Prostate gland (tissue), 2 donors: ENCODE results near the gene MSH2. TPM values are rescaled to one million over a fixed set of nuclear protein-coding genes. Genes with fewer than 3 reads are reported as not detected.

Source experiments
- DNase-seq: peaks from one replicate; pipeline ENCODE4 v3.0.0-alpha.2; 2019; ENCODE audit warnings: low spot score
- H3K27ac ChIP-seq, 2 donors: fragments of 200-600 bp; sonication (generic); 2 replicates each; pipeline ENCODE4 v1.5.1; 2017 to 2019
- H3K27me3 ChIP-seq: fragments of 200-600 bp; sonication (generic); replicated peaks from 2 replicates; pipeline ENCODE4 v1.5.1; 2019; ENCODE audit not compliant: insufficient read depth
- H3K36me3 ChIP-seq, 2 donors: fragments of 200-600 bp; sonication (generic); 1 replicate in 1 of 2; 2 replicates in 1 of 2; pipeline versions ENCODE4 v1.5.1 to v1.8.1; 2017 to 2019
- H3K4me1 ChIP-seq: fragments of 200-600 bp; sonication (generic); replicated peaks from 2 replicates; pipeline ENCODE4 v1.5.1; 2019
- H3K4me3 ChIP-seq, 2 donors: fragments of 200-600 bp; sonication (generic); 2 replicates each; pipeline ENCODE4 v1.5.1; 2017 to 2019
- H3K9me3 ChIP-seq: fragments of 200-600 bp; sonication (generic); 2 replicates; pipeline ENCODE4 v1.5.1; 2017
- CTCF ChIP-seq, 4 experiments: fragments of 200-600 bp in 2 of 4; fragments of 450-650 bp in 2 of 4; sonication (generic) in 2 of 4; IDR thresholded peaks; 1 replicate in 3 of 4; 2 replicates in 1 of 4; pipeline ENCODE4 v1.5.1; 2016 to 2019; ENCODE audit warnings: antibody characterized with exemption in 4 of 4, mild to moderate bottlenecking in 2 of 4, moderate library complexity in 2 of 4
- POLR2A ChIP-seq: fragments of 450-650 bp; IDR thresholded peaks from one replicate; pipeline ENCODE4 v1.6.1; 2016; ENCODE audit warnings: antibody characterized with exemption, mild to moderate bottlenecking
- POLR2AphosphoS5 ChIP-seq: sonication (generic); formaldehyde crosslinking; IDR thresholded peaks from one replicate; pipeline ENCODE4 v1.6.1; 2017; ENCODE audit warnings: antibody characterized with exemption
- WGBS: methylation state at CpG from one replicate; pipeline ENCODE4 v1.1.5; 2018; 5-methylcytosine and 5-hydroxymethylcytosine counted together
- intact Hi-C: fragments of 100-400 bp; cut with DNase I; formaldehyde crosslinking; loops from one replicate; pipeline ENCODE4 v1.14.2; 2022
- total RNA-seq, 2 donors: library from RNA; depleted of rRNA; stranded (reverse); fragments of >200 nt; gene quantifications; one replicate each; pipeline ENCODE4 v1.1.0, GENCODE V29; 2016

Gene MSH2
- 10 to 100 TPM; 14.0 to 17.9 TPM for total RNA-seq

GRCh38 chr2:47402805-47403608 lies at the start of gene MSH2:
Gene MSH2 (plus strand): TSS chr2:47403156. CDS start chr2:47403192, 36 bp downstream.
- peak; percentile 45 for TF ChIP-seq POLR2A
- TF ChIP-seq CTCF (IDR thresholded peaks at IDR 0.05): peak in 1 of 4 experiments; percentile 18
- peak; percentile 93 for TF ChIP-seq POLR2AphosphoS5
- no peaks in the 10 kb centered on the region for H3K36me3 ChIP-seq
- intact Hi-C loops: no loop called here
- under 1% methylated on average over 71 of the region's 73 CpGs for WGBS
- peak within 1 kb of the TSS; percentile 48 to 69 for H3K27ac ChIP-seq
- no peaks in the 10 kb centered on the region for H3K9me3 ChIP-seq
- peak within 1 kb of the TSS; percentile 74 to 95 for H3K4me3 ChIP-seq
- H3K4me1 ChIP-seq: no peaks in the 10 kb centered on the region
- no peaks in the 10 kb centered on the region for H3K27me3 ChIP-seq
- DNase-seq: peak; percentile 92

- intact Hi-C loops: no loop called here
- Histone ChIP-seq H3K4me3 (no peak overlapping the region), H3K4me1 (peaks cover 3% of the 10 kb centered on the region), H3K9me3 (no peaks in the 10 kb centered on the region), H3K36me3 (no peaks in the 10 kb centered on the region), H3K27ac (no peak overlapping the region), H3K27me3 (no peaks in the 10 kb centered on the region)
- no peak for TF ChIP-seq POLR2AphosphoS5
- no peak for TF ChIP-seq POLR2A
- TF ChIP-seq CTCF (IDR thresholded peaks at IDR 0.05): no peak
- WGBS: 71% methylated on average over 11 of the region's 11 CpGs
- no peak for DNase-seq
These were observed 48.7 kb upstream of the MSH2 start for GRCh38 chr2:47354013-47354847.

GRCh38 chr2:47354848-47355204 lies 48.1 kb upstream of the MSH2 start:
- intact Hi-C loops: no loop called here

GRCh38 chr2:47357483-47357882 lies 45.5 kb upstream of the MSH2 start:
- H3K27me3 ChIP-seq: no peaks in the 10 kb centered on the region
- intact Hi-C loops: no loop called here
- no peak overlapping the region for H3K4me3 ChIP-seq
- peaks cover 3% of the 10 kb centered on the region for H3K4me1 ChIP-seq
- H3K9me3 ChIP-seq: no peaks in the 10 kb centered on the region
- H3K36me3 ChIP-seq: no peaks in the 10 kb centered on the region
- DNase-seq: no peak
- TF ChIP-seq POLR2AphosphoS5 (no peak), CTCF (IDR thresholded peaks at IDR 0.05) (no peak), POLR2A (no peak)
- WGBS: 59% methylated on average over 4 of the region's 4 CpGs
- no peak overlapping the region for H3K27ac ChIP-seq

More at GRCh38 chr2:47354848-47355204, 48.1 kb upstream of the MSH2 start:
- H3K4me3 ChIP-seq: no peak overlapping the region
- DNase-seq: no peak
- peaks cover 3% of the 10 kb centered on the region for H3K4me1 ChIP-seq
- TF ChIP-seq POLR2AphosphoS5: peak; percentile 29
- TF ChIP-seq POLR2A: no peak
- TF ChIP-seq CTCF (IDR thresholded peaks at IDR 0.05): no peak
- no peaks in the 10 kb centered on the region for H3K27me3 ChIP-seq
- no peaks in the 10 kb centered on the region for H3K9me3 ChIP-seq
- no peak overlapping the region for H3K27ac ChIP-seq
- H3K36me3 ChIP-seq: no peaks in the 10 kb centered on the region
- 36% methylated on average over 5 of the region's 5 CpGs for WGBS
